ENCODE measurements around the gene GREB1.
A peak's percentile ranks its signal among the peaks of the same experiment; 100 is the strongest.

The GREB1 gene

DNA sequence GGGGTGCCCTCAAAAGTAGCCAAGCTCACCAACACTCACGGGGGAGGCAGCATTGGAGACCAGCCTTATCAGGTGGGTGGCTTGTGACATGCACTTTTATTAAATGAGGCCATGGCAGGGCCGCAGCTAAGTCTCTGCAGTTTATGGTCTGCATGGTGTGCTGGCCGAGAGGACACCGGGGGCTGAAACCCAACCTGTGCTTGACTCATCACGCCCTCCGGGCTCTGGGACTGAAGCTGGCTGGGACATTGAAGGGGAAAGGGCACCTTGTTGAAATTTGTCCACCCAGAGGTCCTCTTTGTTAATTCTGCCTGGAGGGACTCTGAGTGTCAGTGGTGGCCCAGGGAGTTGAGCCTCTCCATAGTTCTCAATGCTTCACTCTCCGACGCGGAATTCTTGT lies 153.9 kb downstream of the GREB1 start:
- DNase-seq: no peak

GRCh38 chr2:11688222-11689069 lies 154.6 kb downstream of the GREB1 start:
- DNase-seq: peak; percentile 13

- DNase-seq: no peak
Observed at GRCh38 chr2:11691076-11691660, 157.3 kb downstream of the GREB1 start.

Measured in cortex of kidney (tissue), 1 donor.